ENCODE results near the gene ZNF587.
"Not testable (repeated sequence)": the region's sequence is repeated elsewhere in the genome, so short reads cannot be mapped to it uniquely, and the experiment has no call there.

- TF ChIP-seq CTCF, POLR2A (IDR thresholded peaks at IDR 0.05): not testable (repeated sequence)
Measured at GRCh38 chr19:57821095-57821494, 28.6 kb upstream of the ZNF587 start.
